Measurements from ENCODE around the gene SSBP3. TPM values are rescaled to one million over a fixed set of nuclear protein-coding genes. Genes with fewer than 3 reads are reported as not detected.

SSBP3 gene
- polyA plus RNA-seq, 1 experiment, result 34.3 TPM

DNA sequence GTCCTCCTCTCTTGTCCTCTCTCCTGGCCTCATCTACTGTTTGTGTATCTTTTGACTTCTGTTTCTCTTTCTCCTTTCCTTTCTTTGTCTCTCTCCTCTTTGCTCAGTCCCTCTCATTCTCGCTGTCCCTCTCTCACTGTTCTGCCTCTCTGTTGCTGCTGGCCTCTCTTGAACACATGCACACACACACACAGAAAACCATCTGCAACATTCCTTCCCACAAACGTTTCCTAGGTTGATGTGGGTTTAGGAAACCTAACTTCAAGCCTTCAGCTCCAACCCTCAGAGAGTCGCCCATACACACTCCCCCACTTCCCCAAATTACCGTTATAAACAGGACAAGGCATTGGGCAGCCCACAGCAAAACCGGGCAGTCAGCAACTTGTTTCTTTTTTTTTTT, 10.9 kb upstream of the SSBP3 start:
- no peaks in the 10 kb centered on the region for H3K9me3 ChIP-seq (ENCODE audit: control insufficient read depth, insufficient read depth, low read length)
- POLR2A ChIA-PET, result no interaction called here
- DNase-seq (ENCODE audit: low read depth, low spot score), result no peak
- peaks cover 17% of the 10 kb centered on the region for H3K27me3 ChIP-seq (ENCODE audit: control insufficient read depth, insufficient read depth, low read length)
- no peak overlapping the region for H3K27ac ChIP-seq (ENCODE audit: low read depth, low read length)
- TF ChIP-seq, protein P1, sequence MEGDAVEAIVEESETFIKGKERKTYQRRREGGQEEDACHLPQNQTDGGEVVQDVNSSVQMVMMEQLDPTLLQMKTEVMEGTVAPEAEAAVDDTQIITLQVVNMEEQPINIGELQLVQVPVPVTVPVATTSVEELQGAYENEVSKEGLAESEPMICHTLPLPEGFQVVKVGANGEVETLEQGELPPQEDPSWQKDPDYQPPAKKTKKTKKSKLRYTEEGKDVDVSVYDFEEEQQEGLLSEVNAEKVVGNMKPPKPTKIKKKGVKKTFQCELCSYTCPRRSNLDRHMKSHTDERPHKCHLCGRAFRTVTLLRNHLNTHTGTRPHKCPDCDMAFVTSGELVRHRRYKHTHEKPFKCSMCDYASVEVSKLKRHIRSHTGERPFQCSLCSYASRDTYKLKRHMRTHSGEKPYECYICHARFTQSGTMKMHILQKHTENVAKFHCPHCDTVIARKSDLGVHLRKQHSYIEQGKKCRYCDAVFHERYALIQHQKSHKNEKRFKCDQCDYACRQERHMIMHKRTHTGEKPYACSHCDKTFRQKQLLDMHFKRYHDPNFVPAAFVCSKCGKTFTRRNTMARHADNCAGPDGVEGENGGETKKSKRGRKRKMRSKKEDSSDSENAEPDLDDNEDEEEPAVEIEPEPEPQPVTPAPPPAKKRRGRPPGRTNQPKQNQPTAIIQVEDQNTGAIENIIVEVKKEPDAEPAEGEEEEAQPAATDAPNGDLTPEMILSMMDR (IDR thresholded peaks at IDR 0.05; ENCODE audit: low read depth, low read length), result no peak
- CTCF ChIA-PET, result no interaction called here
- no peak overlapping the region for H3K4me3 ChIP-seq (ENCODE audit: low read depth, low read length)

DNA sequence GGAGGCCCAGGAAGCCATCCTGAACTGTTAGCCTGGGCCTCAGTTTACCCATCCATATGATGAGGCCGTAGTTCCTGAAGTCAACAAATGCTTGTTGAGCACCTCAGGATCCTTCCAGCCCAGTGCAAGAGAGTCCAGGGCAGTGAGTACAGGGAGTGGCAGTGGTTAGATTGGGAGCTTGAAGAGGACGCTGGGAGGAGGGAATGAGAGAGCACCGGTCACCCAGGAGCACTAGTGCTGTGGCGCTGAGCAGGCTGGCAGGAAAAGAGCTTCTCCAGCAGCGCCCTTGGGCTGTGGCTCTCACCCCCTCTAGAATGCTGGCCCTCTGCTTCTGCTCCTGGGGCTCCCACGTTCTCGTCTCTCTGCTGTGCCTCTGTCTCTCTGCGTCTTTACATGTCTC, 10.2 kb upstream of the SSBP3 start:
- ChIA-PET CTCF (interaction anchor here (1.2 kb wide), 1 partner anchor 71 kb away, joined by 3 read pairs; no protein-coding TSS in a partner anchor), POLR2A (no interaction called here)
- DNase-seq (ENCODE audit: low read depth, low spot score), result no peak
- peaks cover 17% of the 10 kb centered on the region for H3K27me3 ChIP-seq (ENCODE audit: control insufficient read depth, insufficient read depth, low read length)
- H3K4me3 ChIP-seq (ENCODE audit: low read depth, low read length), result no peak overlapping the region
- no peak overlapping the region for H3K27ac ChIP-seq (ENCODE audit: low read depth, low read length)
- TF ChIP-seq, protein P1 (IDR thresholded peaks at IDR 0.05; ENCODE audit: low read depth, low read length), result no peak
- no peaks in the 10 kb centered on the region for H3K9me3 ChIP-seq (ENCODE audit: control insufficient read depth, insufficient read depth, low read length)

DNA sequence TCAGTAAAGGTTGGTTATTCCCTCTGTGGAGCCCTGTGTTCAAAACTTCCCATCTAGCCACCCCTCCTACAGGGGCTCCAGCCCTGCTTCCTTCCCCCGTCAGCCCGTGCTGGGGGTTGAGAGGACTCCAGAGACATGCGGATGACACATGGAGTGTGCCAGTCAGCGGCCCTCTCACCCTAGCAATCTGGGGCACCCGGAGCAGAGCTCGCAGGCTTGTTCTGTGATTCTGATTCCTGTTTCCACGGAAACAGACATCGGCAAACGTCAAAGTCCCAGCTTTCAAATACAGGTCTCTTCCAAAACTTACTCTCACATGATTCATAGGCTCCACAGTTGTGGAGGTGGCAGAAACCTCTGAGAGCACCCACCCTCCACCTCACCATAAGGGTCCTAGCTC, 9.8 kb upstream of the SSBP3 start:
- Histone ChIP-seq H3K27me3 (ENCODE audit: control insufficient read depth, insufficient read depth, low read length) (peaks cover 14% of the 10 kb centered on the region), H3K27ac (ENCODE audit: low read depth, low read length) (no peak overlapping the region), H3K9me3 (ENCODE audit: control insufficient read depth, insufficient read depth, low read length) (no peaks in the 10 kb centered on the region), H3K4me3 (ENCODE audit: low read depth, low read length) (no peak overlapping the region)
- ChIA-PET POLR2A (no interaction called here), CTCF (interaction anchor here (1.2 kb wide), 1 partner anchor 72 kb away, joined by 3 read pairs; no protein-coding TSS in a partner anchor)
- TF ChIP-seq, protein P1 (IDR thresholded peaks at IDR 0.05; ENCODE audit: low read depth, low read length), result no peak
- DNase-seq (ENCODE audit: low read depth, low spot score), result no peak

DNA sequence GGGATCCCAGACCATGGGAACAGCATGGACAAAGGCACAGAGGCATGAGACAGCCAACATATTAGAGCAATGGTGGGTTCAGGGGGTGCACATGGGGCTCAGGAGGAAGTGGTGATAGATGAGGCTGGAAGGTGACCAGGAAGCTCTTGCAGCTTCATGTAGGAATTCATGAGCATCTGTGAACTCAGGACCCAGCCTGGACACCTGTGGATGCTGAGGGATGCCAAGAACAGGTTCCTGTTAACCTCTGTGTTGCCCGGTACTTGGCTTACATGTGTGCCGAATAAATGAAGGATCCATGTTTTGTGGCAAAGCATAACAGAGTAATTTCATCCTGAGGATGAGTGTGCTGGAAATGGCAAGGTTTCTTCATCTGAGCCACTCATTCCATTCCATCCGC, 9.3 kb upstream of the SSBP3 start:
- DNase-seq (ENCODE audit: low read depth, low spot score), result no peak
- ChIA-PET POLR2A (no interaction called here), CTCF (interaction anchor here (1.2 kb wide), 1 partner anchor 72 kb away, joined by 3 read pairs; no protein-coding TSS in a partner anchor)
- H3K27ac ChIP-seq (ENCODE audit: low read depth, low read length), result no peak overlapping the region
- peaks cover 14% of the 10 kb centered on the region for H3K27me3 ChIP-seq (ENCODE audit: control insufficient read depth, insufficient read depth, low read length)
- TF ChIP-seq, protein P1 (IDR thresholded peaks at IDR 0.05; ENCODE audit: low read depth, low read length), result no peak
- H3K9me3 ChIP-seq (ENCODE audit: control insufficient read depth, insufficient read depth, low read length), result no peaks in the 10 kb centered on the region
- no peak overlapping the region for H3K4me3 ChIP-seq (ENCODE audit: low read depth, low read length)

DNA sequence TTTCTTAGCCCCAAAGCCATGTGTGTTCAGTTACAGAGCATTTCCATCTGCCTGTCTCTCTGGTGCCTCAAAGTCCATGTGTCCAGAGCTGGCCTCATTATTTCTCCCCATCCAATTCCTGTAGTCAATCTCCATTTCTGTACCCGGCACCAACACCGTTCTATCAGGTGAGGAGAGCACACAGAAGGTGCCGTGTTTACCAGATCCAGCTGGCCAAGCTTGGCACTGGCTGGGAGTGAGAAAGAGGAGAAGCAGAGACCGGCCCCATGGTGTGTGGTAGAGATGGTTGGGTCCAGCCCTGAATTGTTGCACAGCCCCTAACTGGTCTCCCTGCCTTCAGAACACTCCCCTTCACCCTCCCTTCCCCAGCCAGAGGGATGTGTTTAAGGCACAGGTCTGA, 7.5 kb upstream of the SSBP3 start:
- Histone ChIP-seq H3K9me3 (ENCODE audit: control insufficient read depth, insufficient read depth, low read length) (no peaks in the 10 kb centered on the region), H3K27ac (ENCODE audit: low read depth, low read length) (no peak overlapping the region), H3K27me3 (ENCODE audit: control insufficient read depth, insufficient read depth, low read length) (peaks cover 14% of the 10 kb centered on the region), H3K4me3 (ENCODE audit: low read depth, low read length) (no peak overlapping the region)
- ChIA-PET CTCF (interaction anchor here (0.6 to 1.3 kb wide), 3 partner anchors 70 to 76 kb away, joined by 3 to 5 read pairs (median 3); no protein-coding TSS in a partner anchor), POLR2A (no interaction called here)
- DNase-seq (ENCODE audit: low read depth, low spot score), result no peak
- TF ChIP-seq, protein P1 (IDR thresholded peaks at IDR 0.05; ENCODE audit: low read depth, low read length), result no peak
